DND-41 (cell line): ENCODE results near the gene ANTXR2.

ENCODE experiments used
- ATAC-seq: fragments of 200-7000 bp; cut with Tn5 transposase; 3 replicates; pipeline ENCODE4 v1.9.1; 2021; ENCODE audit warnings: low read depth; ENCODE audit not compliant: insufficient read depth
- DNase-seq: peaks from one replicate; pipeline ENCODE4 v3.0.0-alpha.2; 2020
- H2AFZ ChIP-seq: 2 replicates; pipeline ENCODE4 v1.6.0; 2012; ENCODE audit warnings: low read depth, low read length
- H3K27ac ChIP-seq: 2 replicates; pipeline ENCODE4 v1.5.1; 2012; ENCODE audit warnings: low read length, inconsistent platforms
- H3K27me3 ChIP-seq: fragments of 200-600 bp; sonication (generic); 2 replicates; pipeline ENCODE4 v1.6.0; 2012; ENCODE audit warnings: low read length, mild to moderate bottlenecking, inconsistent platforms; ENCODE audit not compliant: insufficient read depth, poor library complexity
- H3K36me3 ChIP-seq: 2 replicates; pipeline ENCODE4 v1.5.1; 2012; ENCODE audit warnings: low read length, inconsistent platforms; ENCODE audit not compliant: insufficient read depth
- H3K4me1 ChIP-seq: 2 replicates; pipeline ENCODE4 v1.5.1; 2012; ENCODE audit warnings: mild to moderate bottlenecking, low read length; ENCODE audit not compliant: insufficient read depth
- H3K4me2 ChIP-seq: 2 replicates; pipeline ENCODE4 v1.6.0; 2012; ENCODE audit warnings: mild to moderate bottlenecking, moderate library complexity, low read length, inconsistent platforms; ENCODE audit not compliant: insufficient read depth
- H3K4me3 ChIP-seq, 2 experiments: fragments of 200-600 bp in 1 of 2; shearing (Covaris generic) in 1 of 2; 2 replicates each; pipeline ENCODE4 v1.5.1; 2012 to 2016; ENCODE audit warnings: inconsistent platforms in 2 of 2, low read length in 2 of 2, mild to moderate bottlenecking in 2 of 2, low read depth in 1 of 2, moderate library complexity in 1 of 2
- H3K79me2 ChIP-seq: 2 replicates; pipeline ENCODE4 v1.6.0; 2012; ENCODE audit warnings: low read length, inconsistent platforms; ENCODE audit not compliant: insufficient read depth
- H3K9ac ChIP-seq: 2 replicates; pipeline ENCODE4 v1.6.0; 2012; ENCODE audit warnings: low read depth, mild to moderate bottlenecking, inconsistent platforms, low read length, moderate library complexity
- H3K9me3 ChIP-seq: 2 replicates; pipeline ENCODE4 v1.5.1; 2012; ENCODE audit warnings: low read length, moderate library complexity, mild to moderate bottlenecking, inconsistent platforms; ENCODE audit not compliant: insufficient read depth, severe bottlenecking
- H4K20me1 ChIP-seq: 2 replicates; pipeline ENCODE4 v1.6.0; 2012; ENCODE audit warnings: low read length; ENCODE audit not compliant: insufficient read depth
- CTCF ChIP-seq: IDR thresholded peaks from 2 replicates; pipeline ENCODE4 v1.5.1; 2012; ENCODE audit warnings: borderline replicate concordance, low read length, moderate library complexity, mild to moderate bottlenecking; ENCODE audit not compliant: poor library complexity, severe bottlenecking; ENCODE audit errors: extremely low read depth
- EZH2 ChIP-seq: IDR thresholded peaks from 3 replicates; pipeline ENCODE4 v1.6.1; 2012; ENCODE audit warnings: borderline replicate concordance, low read depth, mild to moderate bottlenecking, moderate library complexity, low read length, inconsistent platforms; ENCODE audit not compliant: severe bottlenecking

The ANTXR2 gene

GRCh38 chr4:79964020-79964399 is 109.0 kb downstream of the ANTXR2 start:
- no peak for TF ChIP-seq CTCF
- no peak for TF ChIP-seq EZH2
- H3K4me1 ChIP-seq: no peaks in the 10 kb centered on the region
- H3K27me3 ChIP-seq: no peaks in the 10 kb centered on the region
- no peak for DNase-seq
- H3K27ac ChIP-seq: no peak overlapping the region
- ATAC-seq: no peak
- H4K20me1 ChIP-seq: no peaks in the 10 kb centered on the region
- H2AFZ ChIP-seq: no peak overlapping the region
- H3K79me2 ChIP-seq: no peaks in the 10 kb centered on the region
- H3K9ac ChIP-seq: no peak overlapping the region
- no peak overlapping the region for H3K4me3 ChIP-seq
- no peaks in the 10 kb centered on the region for H3K9me3 ChIP-seq
- peaks cover 22% of the 10 kb centered on the region for H3K36me3 ChIP-seq
- H3K4me2 ChIP-seq: no peak overlapping the region

GRCh38 chr4:79959652-79960051 is 113.4 kb downstream of the ANTXR2 start:
- Histone ChIP-seq H3K27me3 (no peaks in the 10 kb centered on the region), H3K9ac (no peak overlapping the region), H3K36me3 (peaks cover 13% of the 10 kb centered on the region), H3K4me3 (no peak overlapping the region), H3K27ac (no peak overlapping the region), H3K4me2 (no peak overlapping the region), H3K79me2 (no peaks in the 10 kb centered on the region), H4K20me1 (no peaks in the 10 kb centered on the region), H2AFZ (no peak overlapping the region), H3K9me3 (no peaks in the 10 kb centered on the region), H3K4me1 (no peaks in the 10 kb centered on the region)
- no peak for TF ChIP-seq CTCF
- no peak for TF ChIP-seq EZH2
- DNase-seq (no peak), ATAC-seq (no peak)

- ATAC-seq (no peak), DNase-seq (no peak)
- H3K36me3 ChIP-seq: peaks cover 6% of the 10 kb centered on the region
- H3K27ac ChIP-seq: no peak overlapping the region
- H3K4me3 ChIP-seq: no peak overlapping the region
- no peaks in the 10 kb centered on the region for H3K9me3 ChIP-seq
- H2AFZ ChIP-seq: no peak overlapping the region
- no peaks in the 10 kb centered on the region for H4K20me1 ChIP-seq
- H3K4me1 ChIP-seq: no peaks in the 10 kb centered on the region
- no peaks in the 10 kb centered on the region for H3K27me3 ChIP-seq
- H3K9ac ChIP-seq: no peak overlapping the region
- H3K79me2 ChIP-seq: no peaks in the 10 kb centered on the region
- H3K4me2 ChIP-seq: no peak overlapping the region
- no peak for TF ChIP-seq EZH2
- no peak for TF ChIP-seq CTCF
These were observed 114.4 kb downstream of the ANTXR2 start for GRCh38 chr4:79958466-79959264.

- TF ChIP-seq CTCF: no peak
- no peak for TF ChIP-seq EZH2
- H3K27ac ChIP-seq: no peak overlapping the region
- no peak overlapping the region for H3K4me3 ChIP-seq
- no peaks in the 10 kb centered on the region for H3K9me3 ChIP-seq
- no peaks in the 10 kb centered on the region for H3K4me1 ChIP-seq
- no peaks in the 10 kb centered on the region for H4K20me1 ChIP-seq
- H3K36me3 ChIP-seq: no peaks in the 10 kb centered on the region; the same call in 1 of the 2 replicates
- H3K79me2 ChIP-seq: no peaks in the 10 kb centered on the region
- no peak overlapping the region for H3K9ac ChIP-seq
- H3K4me2 ChIP-seq: no peak overlapping the region
- DNase-seq (no peak), ATAC-seq (no peak)
- H3K27me3 ChIP-seq: no peaks in the 10 kb centered on the region
- H2AFZ ChIP-seq: no peak overlapping the region
These were observed 123.9 kb downstream of the ANTXR2 start for GRCh38 chr4:79949178-79949577.
